Measurements from ENCODE around the gene FLYWCH2.

Gene FLYWCH2

GRCh38 chr16:2854700-2855309 lies 28.2 kb upstream of the FLYWCH2 start:
- no peak for DNase-seq

GRCh38 chr16:2855536-2855935 lies 27.5 kb upstream of the FLYWCH2 start:
- DNase-seq, result no peak

- DNase-seq, result no peak
These were observed 26.8 kb upstream of the FLYWCH2 start for GRCh38 chr16:2856061-2856670.

- DNase-seq, result no peak
These were observed 26.1 kb upstream of the FLYWCH2 start for GRCh38 chr16:2856686-2857450.

GRCh38 chr16:2857451-2858244 lies 25.4 kb upstream of the FLYWCH2 start, which contains the start of gene PRSS22:
PRSS22 (minus strand) TSS chr16:2858170; CDS start chr16:2858104, 66 bp downstream.
- peak; percentile 12 for DNase-seq

GRCh38 chr16:2858245-2859025 lies 24.6 kb upstream of the FLYWCH2 start:
- peak; percentile 6 for DNase-seq

GRCh38 chr16:2859686-2860265 lies 23.2 kb upstream of the FLYWCH2 start:
- no peak for DNase-seq

GRCh38 chr16:2860826-2861567 lies 22.0 kb upstream of the FLYWCH2 start:
- peak; percentile 15 for DNase-seq

GRCh38 chr16:2865651-2866050 lies 17.4 kb upstream of the FLYWCH2 start:
- DNase-seq, result no peak

GRCh38 chr16:2866431-2866830 lies 16.6 kb upstream of the FLYWCH2 start:
- DNase-seq, result no peak

GRCh38 chr16:2867661-2867986 lies 15.4 kb upstream of the FLYWCH2 start:
- DNase-seq, result no peak

- DNase-seq, result peak; percentile 97
These were observed 14.8 kb upstream of the FLYWCH2 start for GRCh38 chr16:2867987-2868789.

GRCh38 chr16:2871926-2872325 lies 11.1 kb upstream of the FLYWCH2 start:
- DNase-seq, result no peak

- DNase-seq, result no peak
These were observed 8.7 kb upstream of the FLYWCH2 start for GRCh38 chr16:2874032-2874911.

- DNase-seq, result peak; percentile 85
These were observed 8.1 kb upstream of the FLYWCH2 start for GRCh38 chr16:2874912-2875362.

- DNase-seq, result no peak
These were observed 3.0 kb upstream of the FLYWCH2 start for GRCh38 chr16:2879854-2880508.

- DNase-seq, result peak; percentile 75
These were observed 999 bp upstream of the FLYWCH2 start for GRCh38 chr16:2881783-2882649.

GRCh38 chr16:2883458-2883908 lies 468 bp downstream of the FLYWCH2 start:
- DNase-seq, result no peak

Measured in eye (tissue), 1 donor.